ENCODE measurements around the gene CNNM2. TPM values are rescaled to one million over a fixed set of nuclear protein-coding genes. Genes with fewer than 3 reads are reported as not detected.

CNNM2 gene
- total and polyA plus RNA-seq, 7 donors = 0.49 to 2.6 (median 1.3) TPM

GRCh38 chr10:103055105-103055504 is 137.0 kb downstream of the CNNM2 start:
- Histone ChIP-seq H3K4me3 (no peak overlapping the region), H3K27me3 (ENCODE audit: insufficient read depth in 3 of 3, low read length in 2 of 3) (no peaks in the 10 kb centered on the region), H3K9me3 (no peaks in the 10 kb centered on the region), H3K4me1 (no peaks in the 10 kb centered on the region), H3K27ac (no peak overlapping the region), H3K36me3 (ENCODE audit: insufficient read depth in 1 of 2, low read depth in 1 of 2) (peaks cover 0 to 11% of the 10 kb centered on the region in 2 donors)
- intact Hi-C loops (cut with DNase I) = no loop called here
- ATAC-seq (no peak), DNase-seq (no peak)
- WGBS, 3 donors = 60 to 64% (median 62%) methylated on average over 4 of the region's 4 CpGs
- TF ChIP-seq CTCF (IDR thresholded peaks at IDR 0.05) = no peak

- intact Hi-C loops (cut with DNase I) = no loop called here
- no peak for TF ChIP-seq CTCF (IDR thresholded peaks at IDR 0.05)
- DNase-seq = no peak
- no peak for ATAC-seq
- no peak overlapping the region for H3K4me3 ChIP-seq
- H3K27ac ChIP-seq = no peak overlapping the region
- 59 to 70% (median 64%) methylated on average over 3 of the region's 3 CpGs for WGBS, 3 donors
- no peaks in the 10 kb centered on the region for H3K27me3 ChIP-seq (ENCODE audit: insufficient read depth in 3 of 3, low read length in 2 of 3)
- H3K4me1 ChIP-seq = no peaks in the 10 kb centered on the region
- no peaks in the 10 kb centered on the region for H3K9me3 ChIP-seq
- H3K36me3 ChIP-seq (ENCODE audit: insufficient read depth in 1 of 2, low read depth in 1 of 2) = peaks cover 0 to 11% of the 10 kb centered on the region in 2 donors
Measured at GRCh38 chr10:103058034-103058433, 139.9 kb downstream of the CNNM2 start.

- Histone ChIP-seq H3K27ac (no peak overlapping the region), H3K9me3 (no peaks in the 10 kb centered on the region), H3K27me3 (ENCODE audit: insufficient read depth in 3 of 3, low read length in 2 of 3) (no peaks in the 10 kb centered on the region), H3K4me3 (no peak overlapping the region), H3K36me3 (ENCODE audit: insufficient read depth in 1 of 2, low read depth in 1 of 2) (peaks cover 0 to 11% of the 10 kb centered on the region in 2 donors), H3K4me1 (no peaks in the 10 kb centered on the region)
- ATAC-seq (no peak), DNase-seq (no peak)
- WGBS, 3 donors = 78 to 81% (median 80%) methylated on average over 2 of the region's 2 CpGs
- intact Hi-C loops (cut with DNase I) = loop anchor here in 1 of 2 donors (10.0 kb wide), 1 partner anchor 336 kb away; no protein-coding TSS in a partner anchor
- TF ChIP-seq CTCF (IDR thresholded peaks at IDR 0.05) = no peak
Measured at GRCh38 chr10:103060575-103060974, 142.5 kb downstream of the CNNM2 start.

GRCh38 chr10:103062854-103063590 is 144.9 kb downstream of the CNNM2 start:
- intact Hi-C loops (cut with DNase I) = loop anchor here in 1 of 2 donors (10.0 kb wide), 1 partner anchor 338 kb away; no protein-coding TSS in a partner anchor
- DNase-seq (no peak), ATAC-seq (no peak)
- H3K36me3 ChIP-seq (ENCODE audit: insufficient read depth in 1 of 2, low read depth in 1 of 2) = no peaks in the 10 kb centered on the region
- H3K4me3 ChIP-seq = no peak overlapping the region
- 67 to 76% (median 68%) methylated on average over 15 of the region's 15 CpGs for WGBS, 3 donors
- no peaks in the 10 kb centered on the region for H3K27me3 ChIP-seq (ENCODE audit: insufficient read depth in 3 of 3, low read length in 2 of 3)
- no peaks in the 10 kb centered on the region for H3K9me3 ChIP-seq
- no peak for TF ChIP-seq CTCF (IDR thresholded peaks at IDR 0.05)
- no peaks in the 10 kb centered on the region for H3K4me1 ChIP-seq
- no peak overlapping the region for H3K27ac ChIP-seq
